Measurements from ENCODE around the gene ADAMTS3.

DNA sequence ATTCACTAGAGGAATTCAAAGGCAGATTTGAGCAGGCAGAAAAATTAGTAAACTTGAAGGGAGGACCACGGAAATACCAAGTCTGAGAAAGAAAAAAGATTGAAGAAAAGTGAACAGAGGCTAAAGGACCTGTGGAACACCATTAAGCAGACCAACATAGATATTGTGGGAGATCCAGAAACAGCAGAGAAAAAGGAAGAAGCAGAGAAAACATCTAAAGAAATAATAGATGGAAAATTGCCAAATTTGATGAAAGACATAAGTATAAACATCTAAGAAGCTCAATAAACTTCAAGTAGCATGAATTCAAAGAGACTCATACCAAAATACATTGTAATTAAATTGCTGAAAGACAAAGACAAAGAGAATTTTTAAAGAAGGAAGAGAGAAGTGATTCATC, 31.0 kb downstream of the ADAMTS3 start:
- no peak for TF ChIP-seq POLR2A (IDR thresholded peaks at IDR 0.05)
- TF ChIP-seq, protein P1, sequence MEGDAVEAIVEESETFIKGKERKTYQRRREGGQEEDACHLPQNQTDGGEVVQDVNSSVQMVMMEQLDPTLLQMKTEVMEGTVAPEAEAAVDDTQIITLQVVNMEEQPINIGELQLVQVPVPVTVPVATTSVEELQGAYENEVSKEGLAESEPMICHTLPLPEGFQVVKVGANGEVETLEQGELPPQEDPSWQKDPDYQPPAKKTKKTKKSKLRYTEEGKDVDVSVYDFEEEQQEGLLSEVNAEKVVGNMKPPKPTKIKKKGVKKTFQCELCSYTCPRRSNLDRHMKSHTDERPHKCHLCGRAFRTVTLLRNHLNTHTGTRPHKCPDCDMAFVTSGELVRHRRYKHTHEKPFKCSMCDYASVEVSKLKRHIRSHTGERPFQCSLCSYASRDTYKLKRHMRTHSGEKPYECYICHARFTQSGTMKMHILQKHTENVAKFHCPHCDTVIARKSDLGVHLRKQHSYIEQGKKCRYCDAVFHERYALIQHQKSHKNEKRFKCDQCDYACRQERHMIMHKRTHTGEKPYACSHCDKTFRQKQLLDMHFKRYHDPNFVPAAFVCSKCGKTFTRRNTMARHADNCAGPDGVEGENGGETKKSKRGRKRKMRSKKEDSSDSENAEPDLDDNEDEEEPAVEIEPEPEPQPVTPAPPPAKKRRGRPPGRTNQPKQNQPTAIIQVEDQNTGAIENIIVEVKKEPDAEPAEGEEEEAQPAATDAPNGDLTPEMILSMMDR (IDR thresholded peaks at IDR 0.05): no peak

Measured in thyroid gland (tissue), 4 donors.